A673 (cell line): Measurements from ENCODE around the gene ANKRD2. TPM values are rescaled to one million over a fixed set of nuclear protein-coding genes. Genes with fewer than 3 reads are reported as not detected.

Source experiments
- BruUV-seq: library from RNA; stranded (reverse); fragments of 400-500 nt; replicated peaks from 2 replicates; lab custom pipeline; 2021; lab: Mats Ljungman, UMichigan
- CTCF ChIA-PET: fragments of 300-600 bp; sonication (Branson Sonifier 250); formaldehyde crosslinking; loops from one replicate; lab custom pipeline; 2022; ENCODE audit warnings: antibody characterized with exemption; lab: Charles Lee
- POLR2A ChIA-PET: fragments of 300-600 bp; sonication (Branson Sonifier 250); formaldehyde crosslinking; loops from one replicate; lab custom pipeline; 2022; ENCODE audit warnings: antibody characterized with exemption; ENCODE audit not compliant: low non-redundant PET; lab: Charles Lee
- DNase-seq: peaks from one replicate; pipeline ENCODE4 v3.0.0-alpha.2; 2015; ENCODE audit warnings: low spot score
- H3K27ac ChIP-seq: fragments of 200-600 bp; sonication (generic); 2 replicates; pipeline ENCODE4 v1.5.1; 2016; ENCODE audit warnings: mixed run types, low read depth, mild to moderate bottlenecking, mixed read lengths, antibody characterized with exemption, low read length; ENCODE audit not compliant: poor library complexity, severe bottlenecking
- H3K27me3 ChIP-seq: fragments of 200-600 bp; sonication (generic); replicated peaks from 2 replicates; pipeline ENCODE4 v1.6.1; 2017; ENCODE audit warnings: mixed run types, low read depth, mild to moderate bottlenecking, mixed read lengths, antibody characterized with exemption, low read length; ENCODE audit not compliant: insufficient read depth, poor library complexity
- H3K36me3 ChIP-seq: fragments of 200-600 bp; sonication (generic); 2 replicates; pipeline ENCODE4 v1.6.1; 2016; ENCODE audit warnings: mixed run types, mild to moderate bottlenecking, mixed read lengths, antibody characterized with exemption, low read length; ENCODE audit not compliant: insufficient read depth, poor library complexity, severe bottlenecking
- H3K4me1 ChIP-seq: fragments of 200-600 bp; sonication (generic); 2 replicates; pipeline ENCODE4 v1.6.1; 2017; ENCODE audit warnings: mixed run types, mild to moderate bottlenecking, mixed read lengths, antibody characterized with exemption, low read length; ENCODE audit not compliant: insufficient read depth, poor library complexity, severe bottlenecking
- H3K4me3 ChIP-seq: fragments of 200-600 bp; sonication (generic); 2 replicates; pipeline ENCODE4 v1.5.1; 2016; ENCODE audit warnings: low read depth, mixed run types, mild to moderate bottlenecking, mixed read lengths, low read length; ENCODE audit not compliant: poor library complexity, severe bottlenecking
- H3K9me3 ChIP-seq: fragments of 200-600 bp; sonication (generic); 2 replicates; pipeline ENCODE4 v1.6.1; 2016; ENCODE audit warnings: mixed run types, low read depth, mild to moderate bottlenecking, mixed read lengths, antibody characterized with exemption, low read length; ENCODE audit not compliant: poor library complexity, severe bottlenecking
- EZH2 ChIP-seq: fragments of 200-600 bp; sonication (generic); IDR thresholded peaks from 2 replicates; pipeline ENCODE4 v1.6.1; 2017; ENCODE audit warnings: borderline replicate concordance, low read depth, mild to moderate bottlenecking, mixed read lengths, antibody characterized with exemption, low read length; ENCODE audit not compliant: poor library complexity, severe bottlenecking
- intact Hi-C: fragments of 100-400 bp; cut with micrococcal nuclease; formaldehyde crosslinking; loops from one replicate; pipeline ENCODE4 v1.10.0; 2022; ENCODE audit not compliant: unreplicated experiment
- total RNA-seq: library from RNA; stranded (reverse); gene quantifications from 2 replicates; pipeline ENCODE4 v1.2.3, GENCODE V29; 2021
- TF ChIP-seq, protein P1 (sequence below): fragments of 300-800, 200-600 bp; sonication (generic); conservative IDR thresholded peaks from 2 replicates; pipeline ENCODE4 v1.5.1; 2017; ENCODE audit warnings: low read depth, mild to moderate bottlenecking, antibody characterized with exemption, low read length, moderate library complexity, mixed read lengths

The ANKRD2 gene
- total RNA-seq, 1 experiment from 2014 or later: not detected

GRCh38 chr10:97632949-97633884 is 60.6 kb downstream of the ANKRD2 start, which contains the start of gene MORN4:
TSS of gene MORN4 (minus strand) at chr10:97633500. CDS start at chr10:97619653, 13,847 bp downstream.
- ChIA-PET CTCF (no interaction called here), POLR2A (interaction anchor here (0.7 kb wide), 1 partner anchor 102 kb away, joined by 3 read pairs; no protein-coding TSS in a partner anchor)
- Histone ChIP-seq H3K4me3 (peak within 1 kb of the TSS; percentile 74), H3K9me3 (no peaks in the 10 kb centered on the region), H3K27me3 (no peaks in the 10 kb centered on the region), H3K27ac (peak within 1 kb of the TSS; percentile 35), H3K36me3 (no peaks in the 10 kb centered on the region), H3K4me1 (peaks cover 12% of the 10 kb centered on the region)
- TF ChIP-seq, protein P1, sequence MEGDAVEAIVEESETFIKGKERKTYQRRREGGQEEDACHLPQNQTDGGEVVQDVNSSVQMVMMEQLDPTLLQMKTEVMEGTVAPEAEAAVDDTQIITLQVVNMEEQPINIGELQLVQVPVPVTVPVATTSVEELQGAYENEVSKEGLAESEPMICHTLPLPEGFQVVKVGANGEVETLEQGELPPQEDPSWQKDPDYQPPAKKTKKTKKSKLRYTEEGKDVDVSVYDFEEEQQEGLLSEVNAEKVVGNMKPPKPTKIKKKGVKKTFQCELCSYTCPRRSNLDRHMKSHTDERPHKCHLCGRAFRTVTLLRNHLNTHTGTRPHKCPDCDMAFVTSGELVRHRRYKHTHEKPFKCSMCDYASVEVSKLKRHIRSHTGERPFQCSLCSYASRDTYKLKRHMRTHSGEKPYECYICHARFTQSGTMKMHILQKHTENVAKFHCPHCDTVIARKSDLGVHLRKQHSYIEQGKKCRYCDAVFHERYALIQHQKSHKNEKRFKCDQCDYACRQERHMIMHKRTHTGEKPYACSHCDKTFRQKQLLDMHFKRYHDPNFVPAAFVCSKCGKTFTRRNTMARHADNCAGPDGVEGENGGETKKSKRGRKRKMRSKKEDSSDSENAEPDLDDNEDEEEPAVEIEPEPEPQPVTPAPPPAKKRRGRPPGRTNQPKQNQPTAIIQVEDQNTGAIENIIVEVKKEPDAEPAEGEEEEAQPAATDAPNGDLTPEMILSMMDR: no peak
- TF ChIP-seq EZH2: no peak
- DNase-seq: peak; percentile 97
- intact Hi-C loops: no loop called here
- no TSS peak for BruUV-seq

Other genes starting within 250 kb of the ANKRD2 start
- gene FRAT2, start 238.1 kb upstream of the ANKRD2 start, total RNA-seq: 4.7 and 6.1 TPM in 2 replicates
- 68.6 and 86.2 TPM in 2 replicates for gene RRP12, start 171.4 kb upstream of the ANKRD2 start, total RNA-seq
- gene PGAM1, start 146.6 kb upstream of the ANKRD2 start, total RNA-seq: 603 and 668 TPM in 2 replicates
- gene EXOSC1, start 126.8 kb upstream of the ANKRD2 start, total RNA-seq: 52.7 and 56.4 TPM in 2 replicates
- gene ZDHHC16, start 126.6 kb upstream of the ANKRD2 start, total RNA-seq: 44.8 and 49.2 TPM in 2 replicates
- gene MMS19, start 74.4 kb upstream of the ANKRD2 start, total RNA-seq: 70.6 and 72.5 TPM in 2 replicates
- 3.1 and 4.2 TPM in 2 replicates for gene UBTD1, start 73.9 kb upstream of the ANKRD2 start, total RNA-seq
- not detected in 2 replicates for gene HOGA1, start 11.6 kb downstream of the ANKRD2 start, total RNA-seq
- not detected in 2 replicates for gene C10orf62, start 16.9 kb downstream of the ANKRD2 start, total RNA-seq
- 8.4 and 13.4 TPM in 2 replicates for gene MORN4, start 60.7 kb downstream of the ANKRD2 start, total RNA-seq
- gene PI4K2A, start 67.9 kb downstream of the ANKRD2 start, total RNA-seq: 21.3 and 23.6 TPM in 2 replicates
- gene AVPI1, start 114.5 kb downstream of the ANKRD2 start, total RNA-seq: 2.4 and 2.6 TPM in 2 replicates
- 26.6 and 30.1 TPM in 2 replicates for gene MARVELD1, start 141.0 kb downstream of the ANKRD2 start, total RNA-seq
- gene ZFYVE27, start 164.3 kb downstream of the ANKRD2 start, total RNA-seq: 26.8 and 31.7 TPM in 2 replicates
- gene SFRP5, start 199.2 kb downstream of the ANKRD2 start, total RNA-seq: not detected in 2 replicates